Measurements from ENCODE around the gene TNFAIP1.

GRCh38 chr17:28364665-28365363, 29.3 kb downstream of the TNFAIP1 start, which contains the start of gene SEBOX:
- TF ChIP-seq CTCF (conservative IDR thresholded peaks at IDR 0.05 in 1 of 2, IDR thresholded peaks at IDR 0.05 in 1 of 2; ENCODE audit: low read depth in 1 of 2, low read length in 2 of 2) (no peak), EZH2 (IDR thresholded peaks at IDR 0.05; ENCODE audit: low read length, missing control alignments) (no peak)

Data from fibroblast of lung (primary cell).